HCT116 (cell line): ENCODE results near the gene RNASEH2A.

Experiments
- CTCF ChIP-seq, 3 experiments: fragments of 200-600 bp in 1 of 3; sonication (generic) in 1 of 3; IDR thresholded peaks in 2 of 3; conservative IDR thresholded peaks in 1 of 3; 2 replicates each; pipeline ENCODE4 v1.5.1; 2012 to 2017; ENCODE audit warnings: low read depth in 2 of 3, low read length in 2 of 3, antibody characterized with exemption in 1 of 3, borderline replicate concordance in 1 of 3, control low read depth in 1 of 3, mild to moderate bottlenecking in 1 of 3, mixed read lengths in 1 of 3, mixed run types in 1 of 3, moderate library complexity in 1 of 3; ENCODE audit not compliant: insufficient read depth in 1 of 3
- EZH2 ChIP-seq: fragments of 200-600 bp; sonication (generic); IDR thresholded peaks from 2 replicates; pipeline ENCODE4 v1.6.1; 2017; ENCODE audit warnings: antibody characterized with exemption, mixed run types
- POLR2AphosphoS5 ChIP-seq: IDR thresholded peaks from 2 replicates; pipeline ENCODE4 v1.6.1; 2011; ENCODE audit warnings: mild to moderate bottlenecking, low read depth, low read length, moderate library complexity
- YY1 ChIP-seq: IDR thresholded peaks from 2 replicates; pipeline ENCODE4 v1.6.1; 2011; ENCODE audit warnings: low read length, low read depth, moderate library complexity, mild to moderate bottlenecking; ENCODE audit not compliant: insufficient replicate concordance; ENCODE audit errors: extremely low read depth
- ZNF274 ChIP-seq: fragments of 200-500 bp; sonication (Bioruptor generic); IDR thresholded peaks from 2 replicates; pipeline ENCODE4 v1.6.1; 2014; ENCODE audit warnings: mild to moderate bottlenecking, low read depth, low read length, inconsistent platforms

- TF ChIP-seq YY1, result no peak
- no peak for TF ChIP-seq CTCF (IDR thresholded peaks at IDR 0.05 in 2 of 3, conservative IDR thresholded peaks at IDR 0.05 in 1 of 3; ENCODE audit: borderline replicate concordance in 1 of 3, insufficient read depth in 1 of 3, low read depth in 2 of 3, low read length in 2 of 3)
- TF ChIP-seq EZH2, result no peak
- TF ChIP-seq ZNF274, result no peak
- no peak for TF ChIP-seq POLR2AphosphoS5
Observed at GRCh38 chr19:12783291-12783848, 23.0 kb upstream of the RNASEH2A start.
